ENCODE measurements around the gene ZNF473. TPM values are rescaled to one million over a fixed set of nuclear protein-coding genes. Genes with fewer than 3 reads are reported as not detected.

Gene ZNF473
- total and polyA plus RNA-seq, 2 experiments from 2014 or later = 5.0 to 12.5 TPM

GRCh38 chr19:49978324-49978723 lies 47.5 kb upstream of the ZNF473 start:
- 77 to 81% methylated on average over 11 of the region's 11 CpGs for WGBS, 2 experiments (ENCODE audit: low coverage in 1 of 2, low lambda C conversion rate in 2 of 2, missing lambda C conversion rate in 2 of 2)
- H3K9me2 ChIP-seq (ENCODE audit: insufficient read depth) = no peaks in the 10 kb centered on the region
- TF ChIP-seq EZH2 (IDR thresholded peaks at IDR 0.05; ENCODE audit: insufficient read depth, poor library complexity, severe bottlenecking) = no peak

GRCh38 chr19:49981603-49982593 lies 43.9 kb upstream of the ZNF473 start:
- no peaks in the 10 kb centered on the region for H3F3A ChIP-seq (ENCODE audit: insufficient read depth)
- H3K4me2 ChIP-seq (ENCODE audit: unreplicated experiment) = no peak overlapping the region
- 83% methylated on average over 20 to 21 of the region's 21 CpGs for WGBS, 2 experiments (ENCODE audit: low coverage in 1 of 2, low lambda C conversion rate in 2 of 2, missing lambda C conversion rate in 2 of 2)
- H4K20me1 ChIP-seq (ENCODE audit: insufficient read depth) = no peaks in the 10 kb centered on the region; the same call in 1 of the 2 replicates
- 0 out of 2 replicates have a peak, but pooled peaks cover 4% of the 10 kb centered on the region for H3K36me3 ChIP-seq (ENCODE audit: low read depth)
- in situ Hi-C loops (cut with MboI) = no loop called here
- H3K9me2 ChIP-seq (ENCODE audit: insufficient read depth) = no peaks in the 10 kb centered on the region
- no peak for DNase-seq
- no peak overlapping the region for H3K27ac ChIP-seq
- H3K27me3 ChIP-seq (replicated peaks; ENCODE audit: insufficient read depth) = no peaks in the 10 kb centered on the region
- no peak overlapping the region for H2AFZ ChIP-seq
- H3K4me3 ChIP-seq = no peak overlapping the region
- H3K9ac ChIP-seq = no peak overlapping the region
- no peaks in the 10 kb centered on the region for H3K4me1 ChIP-seq (ENCODE audit: insufficient read depth)
- H3K9me3 ChIP-seq (ENCODE audit: low read depth) = no peaks in the 10 kb centered on the region
- no peaks in the 10 kb centered on the region for H3K79me2 ChIP-seq (ENCODE audit: insufficient read depth)
- TF ChIP-seq EZH2 (IDR thresholded peaks at IDR 0.05; ENCODE audit: insufficient read depth, poor library complexity, severe bottlenecking) (no peak), EZH2phosphoT487 (IDR thresholded peaks at IDR 0.05; ENCODE audit: insufficient read depth, low read depth) (no peak)

More at GRCh38 chr19:49978324-49978723, 47.5 kb upstream of the ZNF473 start:
- H3F3A ChIP-seq (ENCODE audit: insufficient read depth) = no peaks in the 10 kb centered on the region
- H4K20me1 ChIP-seq (ENCODE audit: insufficient read depth) = no peaks in the 10 kb centered on the region; the same call in 1 of the 2 replicates
- in situ Hi-C loops (cut with MboI) = no loop called here
- H3K27me3 ChIP-seq (replicated peaks; ENCODE audit: insufficient read depth) = no peaks in the 10 kb centered on the region
- no peaks in the 10 kb centered on the region for H3K4me1 ChIP-seq (ENCODE audit: insufficient read depth)
- no peaks in the 10 kb centered on the region for H3K9me3 ChIP-seq (ENCODE audit: low read depth)
- H3K27ac ChIP-seq = no peak overlapping the region
- no peak overlapping the region for H3K9ac ChIP-seq
- H3K36me3 ChIP-seq (ENCODE audit: low read depth) = no peaks in the 10 kb centered on the region
- H3K4me2 ChIP-seq (ENCODE audit: unreplicated experiment) = no peak overlapping the region
- no peak for DNase-seq
- no peaks in the 10 kb centered on the region for H3K79me2 ChIP-seq (ENCODE audit: insufficient read depth)
- no peak overlapping the region for H3K4me3 ChIP-seq
- no peak overlapping the region for H2AFZ ChIP-seq

GRCh38 chr19:49983645-49984229 lies 42.1 kb upstream of the ZNF473 start:
- no peaks in the 10 kb centered on the region for H3K9me3 ChIP-seq (ENCODE audit: low read depth)
- no peaks in the 10 kb centered on the region; the same call in 1 of the 2 replicates for H4K20me1 ChIP-seq (ENCODE audit: insufficient read depth)
- H3K27me3 ChIP-seq (replicated peaks; ENCODE audit: insufficient read depth) = no peaks in the 10 kb centered on the region
- no peak overlapping the region for H3K27ac ChIP-seq
- H3K9ac ChIP-seq = no peak overlapping the region
- H3K4me1 ChIP-seq (ENCODE audit: insufficient read depth) = no peaks in the 10 kb centered on the region
- no peak overlapping the region for H2AFZ ChIP-seq
- WGBS, 2 experiments (ENCODE audit: low coverage in 1 of 2, low lambda C conversion rate in 2 of 2, missing lambda C conversion rate in 2 of 2) = 32 to 37% methylated on average over 10 of the region's 10 CpGs
- H3K36me3 ChIP-seq (ENCODE audit: low read depth) = 0 out of 2 replicates have a peak, but pooled peaks cover 4% of the 10 kb centered on the region
- H3K4me2 ChIP-seq (ENCODE audit: unreplicated experiment) = no peak overlapping the region
- no peak for TF ChIP-seq EZH2 (IDR thresholded peaks at IDR 0.05; ENCODE audit: insufficient read depth, poor library complexity, severe bottlenecking)
- no peak for TF ChIP-seq EZH2phosphoT487 (IDR thresholded peaks at IDR 0.05; ENCODE audit: insufficient read depth, low read depth)
- no peak overlapping the region for H3K4me3 ChIP-seq
- in situ Hi-C loops (cut with MboI) = no loop called here
- no peaks in the 10 kb centered on the region for H3K9me2 ChIP-seq (ENCODE audit: insufficient read depth)
- no peaks in the 10 kb centered on the region for H3K79me2 ChIP-seq (ENCODE audit: insufficient read depth)
- H3F3A ChIP-seq (ENCODE audit: insufficient read depth) = peaks cover 6% of the 10 kb centered on the region; the same call in 1 of the 2 replicates
- DNase-seq = peak; percentile 55

- no peaks in the 10 kb centered on the region for H3K9me3 ChIP-seq (ENCODE audit: low read depth)
- H3F3A ChIP-seq (ENCODE audit: insufficient read depth) = peaks cover 7% of the 10 kb centered on the region; the same call in 1 of the 2 replicates
- no peaks in the 10 kb centered on the region for H3K4me1 ChIP-seq (ENCODE audit: insufficient read depth)
- H3K36me3 ChIP-seq (ENCODE audit: low read depth) = 0 out of 2 replicates have a peak, but pooled peaks cover 4% of the 10 kb centered on the region
- no peaks in the 10 kb centered on the region; the same call in 1 of the 2 replicates for H4K20me1 ChIP-seq (ENCODE audit: insufficient read depth)
- no peak for TF ChIP-seq EZH2 (IDR thresholded peaks at IDR 0.05; ENCODE audit: insufficient read depth, poor library complexity, severe bottlenecking)
- no peak for TF ChIP-seq EZH2phosphoT487 (IDR thresholded peaks at IDR 0.05; ENCODE audit: insufficient read depth, low read depth)
- H3K4me3 ChIP-seq = no peak overlapping the region
- DNase-seq = no peak
- no peak overlapping the region for H3K9ac ChIP-seq
- no peaks in the 10 kb centered on the region for H3K27me3 ChIP-seq (replicated peaks; ENCODE audit: insufficient read depth)
- H3K27ac ChIP-seq = no peak overlapping the region
- no peaks in the 10 kb centered on the region for H3K79me2 ChIP-seq (ENCODE audit: insufficient read depth)
- 85 to 88% methylated on average over 11 of the region's 11 CpGs for WGBS, 2 experiments (ENCODE audit: low coverage in 1 of 2, low lambda C conversion rate in 2 of 2, missing lambda C conversion rate in 2 of 2)
- in situ Hi-C loops (cut with MboI) = no loop called here
- no peaks in the 10 kb centered on the region for H3K9me2 ChIP-seq (ENCODE audit: insufficient read depth)
- no peak overlapping the region for H2AFZ ChIP-seq
- H3K4me2 ChIP-seq (ENCODE audit: unreplicated experiment) = no peak overlapping the region
These were observed 41.3 kb upstream of the ZNF473 start for GRCh38 chr19:49984491-49984890.
